KOPT-K1 (cell line): ENCODE data around the gene GNAI2.

Experiments
- H3K27ac ChIP-seq: fragments of 200-600 bp; sonication (generic); 2 replicates; pipeline ENCODE4 v1.5.1; 2016; ENCODE audit warnings: antibody characterized with exemption, mild to moderate bottlenecking, low read depth, low read length; ENCODE audit not compliant: poor library complexity, severe bottlenecking
- H3K36me3 ChIP-seq: fragments of 200-600 bp; sonication (generic); 2 replicates; pipeline ENCODE4 v1.5.1; 2017; ENCODE audit warnings: antibody characterized with exemption, mild to moderate bottlenecking, low read length, moderate library complexity; ENCODE audit not compliant: insufficient read depth
- H3K9me3 ChIP-seq: fragments of 200-600 bp; sonication (generic); 2 replicates; pipeline ENCODE4 v1.5.1; 2017; ENCODE audit warnings: antibody characterized with exemption, low read length, mild to moderate bottlenecking; ENCODE audit not compliant: insufficient read depth, poor library complexity, severe bottlenecking

Gene GNAI2

GRCh38 chr3:50212502-50212901 lies 23.5 kb upstream of the GNAI2 start:
- no peaks in the 10 kb centered on the region for H3K36me3 ChIP-seq
- no peak overlapping the region for H3K27ac ChIP-seq
- no peaks in the 10 kb centered on the region for H3K9me3 ChIP-seq

- no peaks in the 10 kb centered on the region for H3K36me3 ChIP-seq
- no peaks in the 10 kb centered on the region for H3K9me3 ChIP-seq
- no peak overlapping the region for H3K27ac ChIP-seq
Measured at GRCh38 chr3:50212971-50213370, 23.0 kb upstream of the GNAI2 start.

- Histone ChIP-seq H3K27ac (no peak overlapping the region), H3K9me3 (no peaks in the 10 kb centered on the region), H3K36me3 (no peaks in the 10 kb centered on the region)
Measured at GRCh38 chr3:50213373-50213772, 22.6 kb upstream of the GNAI2 start.

- no peaks in the 10 kb centered on the region for H3K9me3 ChIP-seq
- H3K36me3 ChIP-seq, result no peaks in the 10 kb centered on the region
- no peak overlapping the region for H3K27ac ChIP-seq
Measured at GRCh38 chr3:50214824-50215223, 21.2 kb upstream of the GNAI2 start.

GRCh38 chr3:50215529-50215928 lies 20.5 kb upstream of the GNAI2 start:
- H3K36me3 ChIP-seq, result no peaks in the 10 kb centered on the region
- H3K9me3 ChIP-seq, result no peaks in the 10 kb centered on the region
- no peak overlapping the region for H3K27ac ChIP-seq

GRCh38 chr3:50217681-50218080 lies 18.3 kb upstream of the GNAI2 start:
- no peak overlapping the region for H3K27ac ChIP-seq
- no peaks in the 10 kb centered on the region for H3K36me3 ChIP-seq
- no peaks in the 10 kb centered on the region for H3K9me3 ChIP-seq

- no peaks in the 10 kb centered on the region for H3K9me3 ChIP-seq
Measured at GRCh38 chr3:50218448-50218847, 17.6 kb upstream of the GNAI2 start.

GRCh38 chr3:50219285-50219684 lies 16.7 kb upstream of the GNAI2 start:
- H3K9me3 ChIP-seq, result no peaks in the 10 kb centered on the region
- H3K36me3 ChIP-seq, result no peaks in the 10 kb centered on the region
- H3K27ac ChIP-seq, result peak overlapping the region; percentile 94

More at GRCh38 chr3:50218448-50218847, 17.6 kb upstream of the GNAI2 start:
- H3K36me3 ChIP-seq, result no peaks in the 10 kb centered on the region
- H3K27ac ChIP-seq, result no peak overlapping the region

GRCh38 chr3:50220109-50220508 lies 15.9 kb upstream of the GNAI2 start:
- peak overlapping the region; percentile 94 for H3K27ac ChIP-seq
- H3K9me3 ChIP-seq, result no peaks in the 10 kb centered on the region
- H3K36me3 ChIP-seq, result no peaks in the 10 kb centered on the region

- no peaks in the 10 kb centered on the region for H3K36me3 ChIP-seq
- no peaks in the 10 kb centered on the region for H3K9me3 ChIP-seq
- H3K27ac ChIP-seq, result peak overlapping the region; percentile 94
Measured at GRCh38 chr3:50221051-50221410, 15.0 kb upstream of the GNAI2 start.

GRCh38 chr3:50221411-50222168 lies 14.4 kb upstream of the GNAI2 start:
- no peaks in the 10 kb centered on the region for H3K9me3 ChIP-seq

GRCh38 chr3:50222169-50222528 lies 13.9 kb upstream of the GNAI2 start:
- H3K9me3 ChIP-seq, result no peaks in the 10 kb centered on the region
- peak overlapping the region; percentile 94 for H3K27ac ChIP-seq
- no peaks in the 10 kb centered on the region for H3K36me3 ChIP-seq

More at GRCh38 chr3:50221411-50222168, 14.4 kb upstream of the GNAI2 start:
- peak overlapping the region; percentile 94 for H3K27ac ChIP-seq
- no peaks in the 10 kb centered on the region for H3K36me3 ChIP-seq

GRCh38 chr3:50224639-50225038 lies 11.4 kb upstream of the GNAI2 start:
- H3K9me3 ChIP-seq, result no peaks in the 10 kb centered on the region
- H3K27ac ChIP-seq, result no peak overlapping the region
- H3K36me3 ChIP-seq, result no peaks in the 10 kb centered on the region

GRCh38 chr3:50226888-50227389 lies 9.1 kb upstream of the GNAI2 start:
- H3K9me3 ChIP-seq, result no peaks in the 10 kb centered on the region
- H3K27ac ChIP-seq, result peak overlapping the region; percentile 93
- H3K36me3 ChIP-seq, result no peaks in the 10 kb centered on the region

- Histone ChIP-seq H3K27ac (peak overlapping the region; percentile 93), H3K9me3 (no peaks in the 10 kb centered on the region)
Measured at GRCh38 chr3:50227390-50228183, 8.4 kb upstream of the GNAI2 start.

More at GRCh38 chr3:50227390-50228183, 8.4 kb upstream of the GNAI2 start:
- no peaks in the 10 kb centered on the region for H3K36me3 ChIP-seq
